OCI-M1 (cell line): ENCODE results near the gene ENTPD2.

Source experiments
- DNase-seq: peaks from one replicate; lab custom pipeline; 2025; lab: John Stamatoyannopoulos, UW

The ENTPD2 gene

GRCh38 chr9:137030006-137030405 lies 23.9 kb downstream of the ENTPD2 start:
- no peak for DNase-seq

GRCh38 chr9:137029058-137029936 lies 24.6 kb downstream of the ENTPD2 start:
- peak; percentile 84 for DNase-seq

- DNase-seq: peak; percentile 65
Observed at GRCh38 chr9:137028263-137029057, 25.4 kb downstream of the ENTPD2 start.

- no peak for DNase-seq
Observed at GRCh38 chr9:137027369-137028262, 26.2 kb downstream of the ENTPD2 start, which contains the start of gene ABCA2. TSS of gene ABCA2 (minus strand) at chr9:137028237. CDS start at chr9:137028140, 97 bp downstream.

- DNase-seq: no peak
Observed at GRCh38 chr9:137026828-137027227, 27.0 kb downstream of the ENTPD2 start.

GRCh38 chr9:137026384-137026783 lies 27.5 kb downstream of the ENTPD2 start:
- DNase-seq: no peak

GRCh38 chr9:137025517-137025966 lies 28.3 kb downstream of the ENTPD2 start:
- DNase-seq: no peak

- no peak for DNase-seq
Observed at GRCh38 chr9:137023583-137023991, 30.3 kb downstream of the ENTPD2 start.

- DNase-seq: no peak
Observed at GRCh38 chr9:137023157-137023556, 30.7 kb downstream of the ENTPD2 start.

- DNase-seq: no peak
Observed at GRCh38 chr9:137022662-137023008, 31.2 kb downstream of the ENTPD2 start.

- DNase-seq: peak; percentile 82
Observed at GRCh38 chr9:137021979-137022661, 31.7 kb downstream of the ENTPD2 start.

GRCh38 chr9:137021568-137021978 lies 32.3 kb downstream of the ENTPD2 start:
- DNase-seq: no peak

GRCh38 chr9:137020771-137021567 lies 32.9 kb downstream of the ENTPD2 start:
- no peak for DNase-seq

- DNase-seq: no peak
Observed at GRCh38 chr9:137019891-137020683, 33.8 kb downstream of the ENTPD2 start.

GRCh38 chr9:137018761-137019559 lies 34.9 kb downstream of the ENTPD2 start:
- DNase-seq: no peak

- DNase-seq: no peak
Observed at GRCh38 chr9:137017791-137018497, 35.9 kb downstream of the ENTPD2 start.

- DNase-seq: no peak
Observed at GRCh38 chr9:137017071-137017470, 36.8 kb downstream of the ENTPD2 start.

- DNase-seq: no peak
Observed at GRCh38 chr9:137016436-137016835, 37.4 kb downstream of the ENTPD2 start.
